ENCODE measurements around the gene SENP7.

- TF ChIP-seq EZH2 (IDR thresholded peaks at IDR 0.05; ENCODE audit: borderline replicate concordance, insufficient read depth, low read depth, low read length, poor library complexity, severe bottlenecking) = no peak
- TF ChIP-seq, protein P1, sequence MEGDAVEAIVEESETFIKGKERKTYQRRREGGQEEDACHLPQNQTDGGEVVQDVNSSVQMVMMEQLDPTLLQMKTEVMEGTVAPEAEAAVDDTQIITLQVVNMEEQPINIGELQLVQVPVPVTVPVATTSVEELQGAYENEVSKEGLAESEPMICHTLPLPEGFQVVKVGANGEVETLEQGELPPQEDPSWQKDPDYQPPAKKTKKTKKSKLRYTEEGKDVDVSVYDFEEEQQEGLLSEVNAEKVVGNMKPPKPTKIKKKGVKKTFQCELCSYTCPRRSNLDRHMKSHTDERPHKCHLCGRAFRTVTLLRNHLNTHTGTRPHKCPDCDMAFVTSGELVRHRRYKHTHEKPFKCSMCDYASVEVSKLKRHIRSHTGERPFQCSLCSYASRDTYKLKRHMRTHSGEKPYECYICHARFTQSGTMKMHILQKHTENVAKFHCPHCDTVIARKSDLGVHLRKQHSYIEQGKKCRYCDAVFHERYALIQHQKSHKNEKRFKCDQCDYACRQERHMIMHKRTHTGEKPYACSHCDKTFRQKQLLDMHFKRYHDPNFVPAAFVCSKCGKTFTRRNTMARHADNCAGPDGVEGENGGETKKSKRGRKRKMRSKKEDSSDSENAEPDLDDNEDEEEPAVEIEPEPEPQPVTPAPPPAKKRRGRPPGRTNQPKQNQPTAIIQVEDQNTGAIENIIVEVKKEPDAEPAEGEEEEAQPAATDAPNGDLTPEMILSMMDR (IDR thresholded peaks at IDR 0.05) = no peak
These were observed 161.2 kb downstream of the SENP7 start for GRCh38 chr3:101351829-101352228.

Data from B cell (primary cell).